Measurements from ENCODE around the gene POLG2. TPM values are rescaled to one million over a fixed set of nuclear protein-coding genes. Genes with fewer than 3 reads are reported as not detected.
"Not testable (repeated sequence)": the region's sequence is repeated elsewhere in the genome, so short reads cannot be mapped to it uniquely, and the experiment has no call there.

Gene POLG2
- total and polyA plus RNA-seq, 11 donors: 1.4 to 8.7 (median 5.7) TPM

DNA sequence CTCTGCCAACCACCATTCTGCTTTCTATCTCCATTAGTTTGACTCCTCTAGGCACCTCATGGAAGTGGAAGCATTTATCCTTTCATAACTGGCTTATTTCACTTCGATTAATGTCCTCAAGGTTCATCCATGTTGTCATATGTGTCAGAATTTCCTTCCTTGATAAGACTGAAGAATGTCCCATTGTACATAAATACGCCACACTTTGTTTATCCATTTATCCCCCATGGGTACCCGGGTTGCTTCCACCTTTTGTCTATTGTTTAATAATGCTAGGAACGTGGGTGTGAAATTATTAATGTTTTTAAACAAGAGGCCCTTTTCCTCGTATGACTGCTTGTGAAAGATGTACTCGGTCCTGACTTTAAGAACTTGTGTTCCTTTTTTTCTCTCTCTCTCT is 35.1 kb downstream of the POLG2 start:
- Histone ChIP-seq H3K27me3 (no peaks in the 10 kb centered on the region), H3K9me3 (no peaks in the 10 kb centered on the region), H3K27ac (peak overlapping the region in 1 of 12 donors; percentile 19), H3K4me3 (no peak overlapping the region), H3K36me3 (peaks cover 0 to 55% (median 0%) of the 10 kb centered on the region in 9 donors), H3K4me1 (peaks cover 0 to 11% (median 0%) of the 10 kb centered on the region in 12 donors)
- intact Hi-C loops (cut with DNase I): no loop called here
- 50 to 67% (median 58%) methylated on average over 6 of the region's 6 CpGs for WGBS, 4 donors
- ATAC-seq (peak in 1 of 4 donors; percentile 11), DNase-seq (no peak)
- TF ChIP-seq POLR2A (IDR thresholded peaks at IDR 0.05): no peak
- TF ChIP-seq CTCF (IDR thresholded peaks at IDR 0.05): no peak

DNA sequence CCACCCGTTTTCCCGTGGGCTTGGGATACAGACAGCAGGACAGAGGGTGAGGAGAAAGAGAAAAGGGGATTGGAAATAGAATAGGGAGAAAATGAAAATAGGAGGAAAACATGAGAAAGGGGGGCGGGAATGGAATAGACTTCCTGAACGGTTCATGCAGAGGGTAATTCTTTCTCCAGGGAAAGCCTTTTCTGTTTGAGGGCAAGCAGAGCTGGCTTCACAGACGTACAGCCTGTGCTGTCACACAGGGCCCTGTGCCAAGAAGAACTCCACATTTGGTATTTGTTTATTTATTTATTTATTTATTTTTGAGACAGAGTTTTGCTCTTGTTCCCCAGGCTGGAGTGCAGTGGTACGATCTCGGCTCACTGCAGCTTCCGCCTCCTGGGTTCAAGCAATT is 35.9 kb downstream of the POLG2 start:
- Histone ChIP-seq H3K9me3 (no peaks in the 10 kb centered on the region), H3K27ac (peak overlapping the region in 6 of 12 donors; percentile 6 to 40 (median 22)), H3K27me3 (no peaks in the 10 kb centered on the region), H3K4me3 (no peak overlapping the region), H3K36me3 (peaks cover 0 to 47% (median 0%) of the 10 kb centered on the region in 9 donors), H3K4me1 (peaks cover 0 to 20% (median 0%) of the 10 kb centered on the region in 12 donors)
- TF ChIP-seq CTCF (IDR thresholded peaks at IDR 0.05) (no peak), POLR2A (IDR thresholded peaks at IDR 0.05) (no peak)
- ATAC-seq (peak in 2 of 4 donors; percentile 52 to 60), DNase-seq (peak in 4 of 5 donors; percentile 31 to 55 (median 49))
- 50 to 62% (median 55%) methylated on average over 8 of the region's 8 CpGs for WGBS, 4 donors
- intact Hi-C loops (cut with DNase I): no loop called here

DNA sequence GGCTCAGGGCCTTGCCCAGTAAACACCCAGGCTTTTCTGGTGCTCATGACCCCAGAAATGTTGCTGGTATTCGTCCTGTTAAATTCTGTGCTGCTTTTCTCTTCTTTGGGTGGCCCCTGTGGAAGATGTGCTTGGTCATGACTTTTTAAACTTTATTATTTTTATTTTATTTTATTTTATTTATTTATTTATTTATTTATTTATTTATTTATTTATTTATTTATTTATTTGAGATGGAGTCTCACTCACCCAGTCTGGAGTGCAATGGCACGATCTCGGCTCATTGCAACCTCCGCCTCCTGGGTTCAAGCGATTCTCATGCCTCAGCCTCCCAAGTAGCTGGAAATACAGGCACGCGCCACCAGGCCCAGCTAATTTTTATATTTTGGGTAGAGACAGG is 37.0 kb downstream of the POLG2 start:
- H3K27ac ChIP-seq; H3K27me3 ChIP-seq; intact Hi-C loops (cut with DNase I); ATAC-seq; H3K9me3 ChIP-seq; H3K4me3 ChIP-seq; DNase-seq: not testable (repeated sequence)
- 95 to 99% (median 97%) methylated on average over 7 of the region's 7 CpGs for WGBS, 4 donors
- peaks cover 0 to 36% (median 0%) of the 10 kb centered on the region in 9 donors for H3K36me3 ChIP-seq
- peaks cover 0 to 31% (median 0%) of the 10 kb centered on the region in 12 donors for H3K4me1 ChIP-seq

DNA sequence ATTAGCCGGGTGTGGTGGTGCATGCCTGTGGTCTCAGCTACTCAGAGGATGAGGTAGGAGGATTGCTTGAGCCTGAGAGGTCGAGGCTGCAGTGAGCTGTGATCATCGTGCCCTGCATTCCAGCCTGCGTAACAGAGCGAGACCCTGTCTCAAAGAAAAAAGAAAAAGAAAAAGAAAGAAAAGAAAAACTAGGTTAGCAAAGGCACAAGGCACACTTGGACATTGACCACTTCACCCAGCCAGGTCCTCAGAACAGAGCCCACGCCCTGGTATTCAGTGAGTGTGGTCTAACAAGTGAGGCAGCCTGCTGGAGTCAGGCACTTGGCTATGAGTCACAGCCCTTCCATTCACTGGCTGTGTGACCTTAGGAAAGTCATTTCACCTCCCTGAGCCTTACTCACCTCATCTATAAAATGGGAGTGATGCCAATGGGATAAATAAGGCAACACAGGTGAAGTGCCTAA is 37.5 kb downstream of the POLG2 start:
- intact Hi-C loops (cut with DNase I): no loop called here
- WGBS, 4 donors: 94 to 96% (median 94%) methylated on average over 6 of the region's 6 CpGs
- H3K36me3 ChIP-seq: peaks cover 0 to 38% (median 0%) of the 10 kb centered on the region in 9 donors

More for the DNA sequence above, 37.5 kb downstream of the POLG2 start:
- H3K27ac ChIP-seq: no peak overlapping the region
- TF ChIP-seq POLR2A (IDR thresholded peaks at IDR 0.05): no peak
- TF ChIP-seq CTCF (IDR thresholded peaks at IDR 0.05): no peak
- H3K27me3 ChIP-seq: no peaks in the 10 kb centered on the region
- no peak for DNase-seq
- no peak for ATAC-seq
- H3K9me3 ChIP-seq: no peaks in the 10 kb centered on the region
- H3K4me3 ChIP-seq: no peak overlapping the region
- peaks cover 0 to 35% (median 0%) of the 10 kb centered on the region in 12 donors for H3K4me1 ChIP-seq
